Measurements from ENCODE around the gene RAPGEF3.

The RAPGEF3 gene

DNA sequence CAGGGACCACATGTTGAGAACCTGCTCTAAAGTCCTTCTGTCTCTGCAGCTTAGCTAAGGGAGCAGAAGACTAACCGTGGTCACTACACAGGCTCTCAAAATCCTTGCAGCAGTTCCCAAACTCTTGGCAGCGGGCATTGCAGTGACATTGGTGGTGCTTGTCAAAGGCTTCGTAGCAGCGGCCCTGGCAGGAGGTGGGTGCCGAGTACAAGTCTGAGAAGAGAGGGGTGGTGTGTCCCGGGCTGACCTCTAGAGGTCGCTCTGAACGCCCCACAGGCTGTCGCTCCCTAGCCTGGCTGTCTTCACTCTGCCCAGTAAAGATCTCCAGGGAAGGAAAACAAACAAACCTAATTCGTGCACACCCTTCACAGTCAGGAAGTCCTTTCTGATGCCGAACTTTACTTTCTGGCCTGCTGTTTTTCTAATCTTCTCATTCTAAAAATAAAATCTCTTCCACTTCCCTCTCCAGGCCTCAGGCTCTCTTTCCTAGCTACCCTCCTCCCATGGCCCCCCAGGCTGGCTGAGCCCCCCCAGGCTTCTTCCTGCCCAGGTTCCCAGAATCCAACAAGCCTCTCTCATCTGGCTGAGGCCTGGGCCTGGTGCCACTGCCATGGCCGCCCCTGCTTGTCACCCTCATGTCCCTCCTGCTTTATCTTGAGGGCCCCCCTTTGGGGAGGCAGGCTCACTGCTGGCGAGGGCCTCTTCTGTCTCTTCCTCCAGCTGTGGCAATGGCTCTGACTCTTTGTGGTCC lies 41.1 kb downstream of the RAPGEF3 start:
- peak; percentile 71 for DNase-seq

DNA sequence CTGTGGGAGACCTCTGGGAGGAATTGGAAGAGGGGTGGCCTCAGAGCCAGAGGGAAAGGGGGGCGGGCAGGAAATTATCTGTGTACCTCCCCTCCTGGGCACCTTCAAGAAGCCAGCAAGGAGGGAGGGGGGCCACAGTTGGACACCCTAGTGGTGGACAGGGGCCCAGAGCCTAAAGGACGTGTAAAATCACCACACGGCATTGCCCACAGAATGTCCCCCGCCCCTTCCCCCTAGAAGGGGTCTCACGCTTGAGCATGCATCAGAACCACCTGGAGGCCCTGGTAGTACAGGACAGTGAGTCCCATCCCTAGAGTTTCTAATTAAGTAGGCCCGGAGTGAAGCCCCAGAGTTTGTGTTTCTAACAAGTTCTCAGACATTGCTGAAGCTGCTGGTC lies 41.6 kb downstream of the RAPGEF3 start:
- no peak for DNase-seq

DNA sequence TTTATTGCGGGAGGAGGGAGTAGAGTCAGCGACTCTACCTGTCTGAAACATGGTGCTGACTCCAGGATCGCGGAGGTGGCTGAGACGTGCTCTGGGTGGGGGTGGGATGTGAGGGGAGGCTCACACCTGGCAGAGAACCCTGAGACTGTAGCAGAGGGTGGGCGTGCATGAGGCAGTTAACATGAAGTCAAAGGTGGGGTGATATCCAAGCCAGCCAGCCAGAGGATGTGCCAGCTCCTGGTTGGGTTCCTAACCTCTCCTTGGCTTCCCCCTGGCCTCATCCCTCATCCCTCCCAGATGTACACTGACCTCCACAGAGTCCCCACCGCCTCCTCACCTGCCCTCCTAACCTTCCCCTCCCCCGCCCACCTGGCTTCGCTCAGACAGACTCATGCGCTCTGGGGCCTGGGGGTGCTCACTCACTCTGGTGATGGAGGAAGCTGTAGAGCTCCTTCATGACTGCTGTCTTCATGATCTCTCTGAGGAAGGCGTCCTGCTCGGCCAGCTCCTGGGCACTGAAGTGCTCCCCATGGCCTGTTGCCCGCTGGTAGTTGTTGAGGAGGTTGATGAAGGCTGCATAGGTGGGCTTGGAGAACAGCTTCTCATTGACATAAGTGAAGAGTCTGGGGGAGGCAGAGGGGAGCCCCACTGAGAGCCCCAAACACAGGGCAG lies 42.7 kb downstream of the RAPGEF3 start:
- DNase-seq = no peak

DNA sequence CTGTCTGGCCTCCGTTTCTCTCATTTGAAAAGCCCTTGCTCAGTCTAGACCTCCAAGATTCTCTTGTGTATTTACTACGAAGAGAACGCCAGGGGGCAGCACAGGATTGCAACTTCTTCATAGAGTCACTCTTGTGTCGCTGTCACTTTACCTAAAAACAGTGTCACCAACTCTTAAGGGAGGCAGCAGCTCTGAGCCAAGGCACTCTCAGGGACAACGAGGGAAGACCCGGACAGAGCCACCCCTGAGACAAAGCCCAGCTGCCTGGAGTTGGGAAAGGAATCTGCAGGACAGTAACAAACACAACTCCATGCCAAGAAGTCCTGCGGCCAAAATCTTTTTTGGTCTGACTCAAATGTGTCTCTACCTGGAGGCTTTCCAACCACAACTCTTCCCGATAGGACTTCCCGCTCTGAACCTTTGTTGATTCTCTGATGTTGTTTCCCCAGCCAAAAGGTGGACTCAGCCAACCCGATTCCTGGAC lies 43.2 kb downstream of the RAPGEF3 start:
- peak; percentile 76 for DNase-seq

DNA sequence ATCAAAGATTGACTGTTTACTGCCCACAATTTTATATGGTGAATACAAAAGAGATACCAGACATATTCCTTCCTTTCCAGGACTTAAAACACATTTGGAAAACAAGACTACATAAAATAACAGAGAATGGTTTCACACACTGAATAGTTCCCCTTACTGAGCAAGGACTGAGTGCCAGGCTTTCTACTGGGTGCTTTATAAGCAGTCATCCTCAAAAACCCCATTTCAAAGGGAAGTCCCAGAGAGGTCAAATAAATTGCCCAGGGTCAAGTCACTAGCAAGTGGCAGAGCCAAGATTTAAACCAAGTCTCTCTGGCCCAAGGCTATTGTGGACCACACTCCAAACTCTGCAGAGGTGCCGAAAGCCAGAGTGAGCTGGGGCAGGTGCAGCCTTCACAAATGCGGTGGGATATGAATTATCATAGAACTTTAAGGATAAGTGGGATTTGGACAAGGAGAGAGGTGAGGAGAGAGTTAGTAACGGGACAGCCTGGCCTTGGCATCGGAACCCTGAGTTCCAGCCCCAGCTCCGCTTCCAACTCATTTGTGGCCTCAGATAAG lies 43.8 kb downstream of the RAPGEF3 start:
- DNase-seq = no peak

DNA sequence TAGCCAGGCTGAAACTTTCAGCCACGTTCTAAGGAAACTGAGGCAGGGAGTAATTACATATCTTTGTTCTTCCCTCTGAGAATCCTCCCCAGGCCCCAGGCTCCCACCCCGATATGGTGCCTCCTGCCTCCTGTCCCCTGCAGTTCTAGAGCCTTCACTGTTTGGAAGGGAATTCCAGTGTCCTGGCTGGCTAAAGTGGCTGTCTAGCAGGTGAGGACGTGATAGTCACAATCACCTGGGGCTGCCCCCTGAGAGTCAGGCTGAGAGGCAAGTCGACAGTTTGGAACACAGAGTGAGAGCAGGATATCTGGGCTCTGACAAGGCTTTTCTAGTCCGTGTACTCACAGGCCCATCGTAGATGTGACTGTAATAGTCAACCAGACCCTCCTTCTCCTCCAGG lies 46.5 kb downstream of the RAPGEF3 start:
- no peak for DNase-seq

DNA sequence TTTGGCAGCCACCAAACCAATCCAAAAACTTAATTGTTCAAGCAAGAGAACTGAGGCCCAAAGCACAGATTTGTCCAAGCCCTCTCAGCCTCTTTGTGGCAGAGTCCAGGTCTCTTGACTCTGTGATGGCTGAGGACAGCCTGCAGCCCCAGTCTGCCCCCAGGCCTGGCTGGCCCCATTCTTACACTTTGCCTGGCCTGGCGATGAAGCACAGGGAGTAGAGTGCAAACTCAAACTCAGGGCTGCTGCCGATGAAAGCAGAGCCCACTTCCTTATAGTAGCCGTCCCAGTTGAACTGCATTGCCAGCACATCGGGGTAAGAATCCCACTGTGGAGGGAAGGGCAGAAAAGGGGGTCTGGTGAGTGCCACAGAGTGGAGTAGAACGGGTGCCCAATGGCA lies 47.2 kb downstream of the RAPGEF3 start:
- no peak for DNase-seq

DNA sequence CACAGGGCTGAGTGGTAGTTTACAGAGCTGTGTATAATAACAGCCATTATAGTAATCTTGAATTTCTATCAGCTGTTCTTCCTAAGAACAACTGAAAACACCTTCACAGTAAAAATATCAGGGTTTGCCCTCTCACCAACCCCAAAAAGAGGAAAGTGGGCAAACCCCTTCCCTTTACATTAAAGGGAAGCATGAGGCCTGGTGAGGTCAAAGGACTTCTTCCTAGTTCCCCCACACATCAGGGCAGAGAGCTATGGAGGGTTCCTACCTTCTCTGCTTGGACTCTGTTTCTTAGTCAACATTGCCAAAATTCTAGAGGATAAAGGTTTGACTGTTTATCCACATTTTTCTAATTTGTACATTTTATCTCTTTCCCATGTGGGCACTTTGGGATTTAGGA lies 48.4 kb downstream of the RAPGEF3 start:
- peak; percentile 9 for DNase-seq

DNA sequence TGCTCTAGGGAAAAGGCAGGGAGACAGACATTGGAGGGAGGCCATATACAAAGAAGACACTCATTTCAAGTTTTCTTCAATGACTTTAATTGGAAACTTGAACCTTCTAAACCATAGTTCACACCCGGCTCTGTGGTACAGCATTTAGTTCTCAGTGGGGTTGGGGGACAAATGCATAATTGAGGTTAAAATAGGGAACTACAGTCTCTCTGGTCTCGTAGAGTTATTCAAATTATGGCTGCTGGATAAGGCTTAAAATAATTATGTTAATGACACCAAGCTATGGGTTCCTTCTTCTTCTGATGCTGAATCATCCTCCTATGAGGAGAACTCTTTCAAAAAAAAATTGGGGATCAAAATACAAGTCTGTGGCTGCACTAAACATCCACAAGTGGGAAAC lies 49.0 kb downstream of the RAPGEF3 start:
- DNase-seq = peak; percentile 76

DNA sequence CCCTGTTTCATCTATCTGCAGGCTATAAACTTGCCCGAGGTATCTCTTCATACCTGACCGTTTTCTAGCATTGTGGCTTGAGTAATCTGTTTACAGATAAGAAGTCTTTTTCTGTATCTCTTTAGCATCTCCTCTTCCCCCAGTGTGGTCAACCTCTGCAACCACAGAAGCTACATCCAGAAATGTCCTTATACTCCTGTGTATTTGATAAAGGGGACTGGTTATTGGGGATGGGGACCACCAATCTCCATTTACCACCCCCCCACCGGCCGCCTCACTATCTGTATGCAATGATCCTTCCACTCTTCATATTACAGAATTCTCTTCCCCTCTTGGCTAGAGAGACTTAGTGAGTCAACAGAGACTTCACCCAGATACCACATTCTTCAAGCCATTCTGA lies 49.4 kb downstream of the RAPGEF3 start:
- DNase-seq = no peak

DNA sequence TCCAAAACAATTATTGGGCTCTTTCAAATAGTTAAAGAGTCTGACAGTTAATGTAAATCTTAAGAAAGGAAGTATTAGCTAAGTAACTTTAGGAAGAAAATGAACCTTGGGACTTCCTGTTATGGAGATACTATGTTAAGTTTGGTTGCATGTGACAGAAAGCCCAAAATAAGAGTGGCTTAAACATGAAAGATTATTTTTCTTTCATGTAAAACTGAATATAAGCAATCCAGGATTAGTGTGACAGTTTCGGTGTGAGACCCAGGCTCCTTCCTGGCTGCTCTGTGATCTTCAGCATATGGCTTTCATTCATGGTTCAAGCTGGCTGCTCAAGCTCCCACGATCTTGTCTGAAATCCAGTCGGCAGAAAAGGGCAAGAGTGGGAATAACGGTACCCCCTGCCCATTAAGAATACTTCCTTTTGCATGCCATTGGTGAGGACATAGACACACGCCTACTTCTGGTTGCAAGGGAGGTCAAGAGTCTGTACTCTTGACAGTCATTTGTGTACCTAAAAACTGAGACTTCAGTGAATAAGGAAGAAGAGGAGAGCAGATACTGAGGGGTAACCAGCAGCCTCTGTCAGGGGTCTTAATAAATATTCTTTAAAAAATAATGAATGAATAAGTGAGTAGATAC lies 50.7 kb downstream of the RAPGEF3 start:
- peak; percentile 49 for DNase-seq

DNA sequence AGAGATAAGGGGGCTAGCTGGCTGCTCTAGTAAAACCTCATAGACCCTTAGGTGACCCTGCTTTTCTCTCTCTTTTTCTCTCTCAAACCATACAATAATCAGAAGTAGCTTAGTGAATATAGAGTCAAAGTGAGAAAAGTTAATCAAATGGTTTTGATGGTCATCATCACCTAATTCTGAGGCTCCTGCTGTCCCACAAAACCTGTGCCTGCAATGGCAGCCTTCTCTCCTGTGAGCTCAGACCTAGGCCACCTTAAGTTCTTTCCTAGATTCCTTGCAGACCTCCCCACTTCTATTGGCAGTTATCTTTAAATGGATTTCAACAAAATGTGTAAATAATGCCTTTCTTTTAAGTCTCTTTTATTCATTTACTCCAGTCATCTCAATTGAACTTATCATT lies 51.3 kb downstream of the RAPGEF3 start:
- DNase-seq = no peak

DNA sequence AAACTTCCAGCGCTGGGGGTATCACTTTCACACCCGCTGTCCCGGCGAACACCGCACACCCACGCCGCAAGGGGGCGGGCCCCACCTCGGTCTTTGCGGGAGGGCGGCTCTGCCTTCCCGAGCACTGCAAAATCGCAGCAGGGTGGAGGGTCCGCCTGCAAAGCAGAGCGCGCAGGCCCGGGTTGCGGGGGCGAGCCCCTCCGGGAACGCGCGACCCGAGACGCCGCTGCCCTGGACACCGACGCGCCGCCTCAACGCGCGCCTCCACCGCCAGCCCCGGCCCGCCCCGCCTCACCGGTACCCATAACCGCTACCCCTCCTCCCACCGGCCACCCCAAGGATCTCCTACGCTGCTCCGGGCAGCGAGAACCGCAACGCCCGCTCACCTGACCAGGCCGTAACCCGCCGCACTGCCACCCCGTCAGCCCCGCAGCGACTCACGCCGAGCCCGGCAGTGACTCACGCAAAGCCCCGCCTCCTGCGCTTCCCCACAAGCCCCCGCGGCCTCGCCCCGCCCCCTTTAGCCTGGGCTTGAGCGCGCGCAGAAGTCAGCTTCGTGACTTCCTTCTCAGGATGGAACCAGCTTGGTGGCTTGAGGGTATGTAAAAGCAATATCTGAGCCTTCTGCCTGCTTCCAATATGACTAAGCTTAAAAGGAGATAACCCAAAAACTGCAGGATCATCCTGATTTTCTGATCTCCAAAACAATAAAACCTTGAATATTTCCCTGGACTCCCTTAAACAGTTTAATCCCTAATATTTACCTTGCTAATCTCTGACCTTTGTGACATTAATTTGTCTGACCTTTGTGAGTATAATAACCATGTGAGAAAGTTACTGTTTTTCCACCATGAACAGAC lies 52.9 kb downstream of the RAPGEF3 start, which contains the start of gene RPAP3:
RPAP3 (minus strand) TSS at position 465 of the 860 bp plus-strand sequence. CDS start 3,190 bp downstream, outside the sequence.
- DNase-seq = peak; percentile 92

DNA sequence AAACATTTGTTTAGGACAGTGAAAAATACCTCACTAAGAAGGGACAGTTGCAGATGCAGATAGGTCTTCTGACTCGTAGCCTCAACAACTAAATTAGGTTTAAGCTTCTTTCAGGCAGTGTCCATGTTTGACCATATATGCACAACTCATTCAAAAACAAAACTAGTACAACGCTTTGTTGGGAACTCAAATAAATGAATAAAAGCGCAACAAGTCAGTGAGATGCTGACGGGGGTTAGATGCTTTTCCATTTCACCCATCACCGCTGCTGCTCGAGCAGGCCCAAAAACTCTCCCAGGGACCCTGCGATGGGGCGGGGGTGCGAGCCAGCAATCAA lies 53.5 kb downstream of the RAPGEF3 start:
- no peak for DNase-seq

DNA sequence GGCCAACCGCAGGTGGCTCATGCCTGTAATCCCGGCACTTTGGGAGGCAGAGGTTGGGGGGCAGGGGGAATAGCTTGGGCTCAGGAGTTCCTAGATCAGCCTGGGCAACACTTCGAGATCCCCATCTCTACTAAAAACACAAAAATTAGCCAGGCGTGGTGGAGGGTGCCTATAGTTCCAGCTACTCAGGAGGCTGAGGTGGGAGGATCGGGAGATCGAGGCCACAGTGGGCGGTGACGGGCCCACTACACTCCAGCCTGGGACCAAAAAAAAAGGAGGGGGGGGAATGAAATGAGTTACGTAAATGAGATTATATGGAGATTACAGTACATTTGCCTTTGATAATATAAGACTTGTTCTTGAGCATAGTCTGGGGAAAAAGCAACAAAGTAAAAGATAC lies 54.0 kb downstream of the RAPGEF3 start:
- no peak for DNase-seq

DNA sequence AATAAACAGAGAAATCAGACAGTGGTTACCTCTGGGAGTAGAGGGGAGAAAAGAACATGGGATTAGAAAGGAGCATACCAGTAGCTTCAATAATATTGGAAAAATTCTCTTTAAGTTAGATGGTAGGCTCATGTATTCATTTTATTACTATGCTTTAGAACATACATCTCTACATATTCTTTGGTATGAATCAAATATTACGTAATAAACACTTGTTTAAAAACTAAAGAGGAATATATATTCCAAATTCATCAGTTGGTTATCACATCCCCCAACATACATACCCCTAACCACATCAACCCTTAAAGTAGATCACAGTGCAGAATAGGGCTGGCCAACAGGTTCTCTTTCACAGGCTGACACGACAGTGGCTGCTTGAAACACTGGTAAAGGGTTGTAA lies 58.4 kb downstream of the RAPGEF3 start:
- no peak for DNase-seq

DNA sequence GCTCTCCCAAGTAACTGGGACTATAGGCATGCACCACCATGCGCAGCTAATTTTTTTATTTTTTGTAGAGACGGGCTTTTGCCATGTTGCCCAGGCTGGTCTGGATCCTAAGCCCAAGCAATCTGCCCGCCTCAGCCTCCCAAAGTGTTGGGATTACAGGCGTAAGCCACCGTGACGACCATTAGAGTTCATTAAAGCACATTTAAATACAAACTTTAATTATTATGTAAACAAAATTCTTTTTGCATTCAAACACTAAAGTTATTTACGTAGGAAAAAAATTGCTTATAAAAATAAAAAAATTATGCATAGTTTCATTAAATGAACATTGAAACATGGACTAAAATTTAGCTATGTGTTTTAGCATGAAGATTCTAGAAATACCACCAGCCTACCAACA lies 60.0 kb downstream of the RAPGEF3 start:
- DNase-seq = no peak

DNA sequence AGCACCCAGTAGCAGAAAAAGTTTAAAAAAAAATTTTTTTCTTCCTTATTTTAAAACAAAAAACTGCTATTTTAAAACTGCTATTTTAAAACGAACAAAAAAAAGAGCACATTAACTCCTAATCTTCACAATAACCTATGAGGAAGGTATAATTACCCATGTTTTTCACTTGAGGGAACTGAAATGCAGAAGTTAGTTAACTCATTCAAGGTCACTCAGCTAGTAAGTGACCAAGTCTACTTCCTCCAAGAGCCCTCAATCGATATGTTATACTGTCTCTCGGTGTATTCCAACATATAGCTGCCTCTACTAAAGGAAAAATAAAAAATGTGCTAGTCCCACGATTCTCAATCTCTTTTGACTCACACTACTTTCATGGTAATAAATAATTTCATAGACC lies 60.6 kb downstream of the RAPGEF3 start:
- peak; percentile 81 for DNase-seq

DNA sequence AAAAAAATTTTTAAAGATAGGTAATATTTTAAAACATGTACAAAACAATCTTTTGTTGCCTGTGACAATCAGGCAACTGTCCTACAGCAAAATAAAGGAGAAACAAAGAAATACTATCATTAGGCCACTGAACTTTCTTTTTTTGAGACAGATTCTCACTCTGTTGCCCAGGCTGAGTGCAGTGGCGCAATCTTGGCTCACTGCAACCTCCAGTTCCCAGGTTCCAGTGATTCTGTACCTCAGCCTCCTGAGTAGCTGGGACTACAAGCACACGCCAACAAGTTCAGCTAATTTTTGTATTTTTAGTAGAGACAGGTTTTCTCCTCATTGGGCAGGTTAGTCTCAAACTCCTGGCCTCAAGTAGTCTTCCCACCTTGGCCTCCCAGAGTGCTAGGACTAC lies 69.5 kb downstream of the RAPGEF3 start:
- DNase-seq = no peak

DNA sequence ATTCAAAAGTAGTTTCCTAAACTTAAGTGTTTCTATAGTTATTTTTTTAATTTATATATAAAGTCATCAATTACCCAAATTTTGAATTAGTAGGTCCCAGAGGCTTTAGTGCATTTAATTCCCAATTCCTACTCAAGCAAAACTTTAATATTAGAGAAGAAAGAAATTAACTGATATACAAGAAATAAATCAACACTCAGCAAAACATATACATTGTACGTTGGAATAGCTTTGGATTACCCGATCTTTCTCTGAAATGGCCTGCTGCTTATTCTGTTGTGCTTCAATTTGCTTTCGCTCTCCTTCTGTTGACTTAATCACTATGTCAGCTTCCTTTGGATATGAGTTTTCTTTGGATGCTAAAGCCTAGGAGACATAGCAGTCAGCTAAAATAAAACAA lies 71.0 kb downstream of the RAPGEF3 start:
- DNase-seq = no peak

DNA sequence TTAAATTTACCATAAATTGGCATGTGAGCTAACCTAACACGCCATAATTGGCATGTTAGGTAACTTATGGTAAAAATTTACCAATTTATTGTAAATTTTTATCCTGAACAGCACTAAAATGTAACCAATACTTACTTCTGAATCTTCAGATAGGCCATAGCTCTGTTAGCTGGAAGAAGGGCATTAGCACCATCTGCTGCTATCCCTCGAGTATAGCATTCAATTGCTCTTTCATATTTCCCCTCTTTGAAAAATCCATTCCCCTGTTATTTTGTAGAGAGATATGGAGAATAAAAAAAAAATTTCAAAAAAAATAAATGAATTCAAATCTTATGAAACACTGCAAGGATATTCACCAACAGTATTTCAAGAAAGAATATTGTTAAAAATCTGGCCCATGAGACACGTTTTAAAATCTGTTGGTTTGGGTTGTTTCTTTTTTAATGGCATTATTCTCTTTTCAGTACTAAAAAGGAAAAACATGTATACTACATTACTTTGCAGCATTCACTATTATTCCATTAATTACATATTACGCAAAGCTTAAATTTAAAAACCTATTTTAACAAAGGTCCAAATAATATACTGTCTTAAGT lies 71.9 kb downstream of the RAPGEF3 start:
- peak; percentile 38 for DNase-seq

Data from MV-4-11 (cell line).